Fibroblast of lung (primary cell): ENCODE data around the gene COL27A1. TPM values are rescaled to one million over a fixed set of nuclear protein-coding genes. Genes with fewer than 3 reads are reported as not detected.

Experiments used
- DNase-seq, 2 donors: peaks; one replicate each; pipeline versions ENCODE4 v3.0.0 to v3.0.0-alpha.2; 2010; ENCODE audit warnings: low read depth in 2 of 2
- H2AFZ ChIP-seq: 2 replicates; pipeline ENCODE4 v1.5.1; 2012; ENCODE audit warnings: low read length, control low read depth, inconsistent platforms
- H3K27ac ChIP-seq: 2 replicates; pipeline ENCODE4 v1.5.1; 2011; ENCODE audit warnings: low read length, control low read depth; ENCODE audit not compliant: insufficient read depth
- H3K27me3 ChIP-seq: 2 replicates; pipeline ENCODE4 v1.5.1; 2011; ENCODE audit warnings: mild to moderate bottlenecking, low read length; ENCODE audit not compliant: control insufficient read depth, insufficient read depth
- H3K36me3 ChIP-seq: 2 replicates; pipeline ENCODE4 v1.5.1; 2011; ENCODE audit warnings: low read length; ENCODE audit not compliant: control insufficient read depth, insufficient read depth
- H3K4me1 ChIP-seq: 2 replicates; pipeline ENCODE4 v1.5.1; 2011; ENCODE audit warnings: low read length; ENCODE audit not compliant: control insufficient read depth, insufficient read depth; ENCODE audit errors: extremely low read depth
- H3K4me2 ChIP-seq: 2 replicates; pipeline ENCODE4 v1.5.1; 2011; ENCODE audit warnings: low read length, control low read depth; ENCODE audit not compliant: insufficient read depth; ENCODE audit errors: extremely low read depth
- H3K4me3 ChIP-seq, 4 experiments: fragments of 200-600 bp in 1 of 4; sonication (generic) in 1 of 4; replicated peaks in 1 of 4; 2 replicates each; pipeline ENCODE4 v1.5.1; 2011 to 2016; ENCODE audit warnings: low read length in 4 of 4, low read depth in 3 of 4, mild to moderate bottlenecking in 3 of 4, control low read depth in 2 of 4, inconsistent platforms in 1 of 4, mixed read lengths in 1 of 4; ENCODE audit not compliant: insufficient read depth in 1 of 4; ENCODE audit errors: control extremely low read depth in 1 of 4
- H3K79me2 ChIP-seq: 2 replicates; pipeline ENCODE4 v1.5.1; 2012; ENCODE audit warnings: mild to moderate bottlenecking, low read length, inconsistent platforms; ENCODE audit not compliant: control insufficient read depth, insufficient read depth
- H3K9ac ChIP-seq: 2 replicates; pipeline ENCODE4 v1.5.1; 2011; ENCODE audit warnings: mild to moderate bottlenecking, low read length, control low read depth; ENCODE audit not compliant: insufficient read depth
- H3K9me3 ChIP-seq: 2 replicates; pipeline ENCODE4 v1.5.1; 2012; ENCODE audit warnings: low read depth, low read length; ENCODE audit not compliant: control insufficient read depth, insufficient read depth
- H4K20me1 ChIP-seq: 2 replicates; pipeline ENCODE4 v1.5.1; 2011; ENCODE audit warnings: low read length; ENCODE audit not compliant: control insufficient read depth, insufficient read depth; ENCODE audit errors: extremely low read depth
- CTCF ChIP-seq, 2 donors: IDR thresholded peaks in 1 of 2; conservative IDR thresholded peaks in 1 of 2; 1 replicate in 1 of 2; 2 replicates in 1 of 2; pipeline ENCODE4 v1.5.1; 2011 to 2012; ENCODE audit warnings: low read length in 2 of 2, control low read depth in 1 of 2, inconsistent platforms in 1 of 2, low read depth in 1 of 2, mild to moderate bottlenecking in 1 of 2
- EZH2 ChIP-seq: IDR thresholded peaks from 2 replicates; pipeline ENCODE4 v1.5.1; 2012; ENCODE audit warnings: low read length, control low read depth, mild to moderate bottlenecking; ENCODE audit errors: missing control alignments
- polyA plus RNA-seq, 2 donors: library from polyadenylated mRNA; depleted of rRNA in 1 of 2; stranded (reverse) in 1 of 2; unstranded in 1 of 2; fragments of >200 nt; gene quantifications; 2 replicates each; pipeline ENCODE4 v1.2.1, GENCODE V29; 2011 to 2012; ENCODE audit warnings: missing spikeins in 1 of 2
- total RNA-seq: library from RNA; depleted of rRNA; stranded (reverse); fragments of >200 nt; gene quantifications from 2 replicates; pipeline ENCODE4 v1.2.1, GENCODE V29; 2014

COL27A1 gene
- total and polyA plus RNA-seq, 2 donors (not counting 1 experiment from before 2014, with no cell fraction given) = 2.4 to 5.4 TPM

GRCh38 chr9:114154600-114155102 is 686 bp upstream of the COL27A1 start:
- Histone ChIP-seq H3K27ac (no peak overlapping the region), H3K4me3 (peak overlapping the region in 3 of 4 experiments; percentile 21 to 38 (median 34)), H4K20me1 (no peaks in the 10 kb centered on the region), H3K4me1 (peaks cover 11% of the 10 kb centered on the region), H3K36me3 (no peaks in the 10 kb centered on the region), H3K4me2 (peak overlapping the region; percentile 75), H3K9me3 (no peaks in the 10 kb centered on the region), H3K27me3 (peaks cover 14% of the 10 kb centered on the region), H3K79me2 (no peaks in the 10 kb centered on the region), H2AFZ (no peak overlapping the region), H3K9ac (no peak overlapping the region)
- DNase-seq = peak in 1 of 2 donors; percentile 31
- TF ChIP-seq CTCF (conservative IDR thresholded peaks at IDR 0.05 in 1 of 2, IDR thresholded peaks at IDR 0.05 in 1 of 2; ENCODE audit: low read depth in 1 of 2, low read length in 2 of 2) = no peak
- TF ChIP-seq EZH2 = peak; percentile 96

GRCh38 chr9:114155995-114156656 is 789 bp downstream of the COL27A1 start:
- peaks cover 11% of the 10 kb centered on the region for H3K4me1 ChIP-seq
- DNase-seq = no peak
- peaks cover 9% of the 10 kb centered on the region for H3K27me3 ChIP-seq
- H3K36me3 ChIP-seq = no peaks in the 10 kb centered on the region
- H3K4me2 ChIP-seq = peak overlapping the region; percentile 91
- no peaks in the 10 kb centered on the region for H4K20me1 ChIP-seq
- H3K27ac ChIP-seq = peak overlapping the region; percentile 55
- no peak for TF ChIP-seq EZH2
- no peak for TF ChIP-seq CTCF (conservative IDR thresholded peaks at IDR 0.05 in 1 of 2, IDR thresholded peaks at IDR 0.05 in 1 of 2; ENCODE audit: low read depth in 1 of 2, low read length in 2 of 2)
- peak overlapping the region; percentile 62 to 74 (median 70) for H3K4me3 ChIP-seq
- H3K9ac ChIP-seq = peak overlapping the region; percentile 61
- H2AFZ ChIP-seq = peak overlapping the region; percentile 74
- no peaks in the 10 kb centered on the region for H3K79me2 ChIP-seq
- no peaks in the 10 kb centered on the region for H3K9me3 ChIP-seq

GRCh38 chr9:114156657-114157421 is 1.5 kb downstream of the COL27A1 start:
- Histone ChIP-seq H3K79me2 (no peaks in the 10 kb centered on the region), H3K27me3 (peaks cover 9% of the 10 kb centered on the region), H2AFZ (peak overlapping the region; percentile 74), H3K36me3 (no peaks in the 10 kb centered on the region), H3K9ac (peak overlapping the region; percentile 61), H4K20me1 (no peaks in the 10 kb centered on the region), H3K4me3 (peak overlapping the region; percentile 62 to 74 (median 70)), H3K4me2 (peak overlapping the region; percentile 91), H3K9me3 (no peaks in the 10 kb centered on the region), H3K4me1 (peaks cover 11% of the 10 kb centered on the region), H3K27ac (peak overlapping the region; percentile 55)
- peak; percentile 85 to 88 for DNase-seq
- TF ChIP-seq CTCF (conservative IDR thresholded peaks at IDR 0.05 in 1 of 2, IDR thresholded peaks at IDR 0.05 in 1 of 2; ENCODE audit: low read depth in 1 of 2, low read length in 2 of 2) = peak in 1 of 2 donors; percentile 39
- TF ChIP-seq EZH2 = no peak
